Endothelial cell of umbilical vein (primary cell): Measurements from ENCODE around the gene HADHB. TPM values are rescaled to one million over a fixed set of nuclear protein-coding genes. Genes with fewer than 3 reads are reported as not detected.
"Not testable (repeated sequence)": the region's sequence is repeated elsewhere in the genome, so short reads cannot be mapped to it uniquely, and the experiment has no call there.

Experiments
- BruUV-seq: library from RNA; stranded (reverse); fragments of 400-500 nt; replicated peaks from 2 replicates; lab custom pipeline; 2021; lab: Mats Ljungman, UMichigan
- CTCF ChIA-PET: fragments of 300-600, 350-600 bp; sonication (Branson Sonifier 250); formaldehyde crosslinking; loops from one replicate; lab custom pipeline; 2021; ENCODE audit warnings: antibody characterized with exemption, inconsistent platforms; lab: Charles Lee
- POLR2A ChIA-PET: fragments of 300-600, 350-600 bp; sonication (Branson Sonifier 250); formaldehyde crosslinking; loops from one replicate; lab custom pipeline; 2021; ENCODE audit warnings: antibody characterized with exemption, inconsistent platforms; lab: Charles Lee
- DNase-seq: peaks from one replicate; pipeline ENCODE4 v3.0.0-alpha.2; 2011; ENCODE audit warnings: low read depth, low spot score
- FAIRE-seq: peaks from 2 replicates; lab custom pipeline; 2011; peaks lifted over from hg19 to GRCh38; lab: Jason Lieb, UNC
- H2AFZ ChIP-seq: 2 replicates; pipeline ENCODE4 v1.6.0; 2012; ENCODE audit warnings: low read depth, low read length, control low read depth, inconsistent platforms
- H3K27ac ChIP-seq: 2 replicates; pipeline ENCODE4 v1.5.1; 2011; ENCODE audit warnings: low read depth, mild to moderate bottlenecking, control low read depth, low read length, moderate library complexity; ENCODE audit not compliant: insufficient read depth
- H3K27me3 ChIP-seq, 2 experiments: 2 replicates each; pipeline versions ENCODE4 v1.6.0 to v1.6.1; 2011; ENCODE audit warnings: low read length in 2 of 2, mixed read lengths in 1 of 2; ENCODE audit not compliant: control insufficient read depth in 2 of 2, insufficient read depth in 2 of 2
- H3K36me3 ChIP-seq, 2 experiments: 2 replicates in 1 of 2; 3 replicates in 1 of 2; pipeline ENCODE4 v1.5.1; 2011; ENCODE audit warnings: low read length in 2 of 2, mild to moderate bottlenecking in 1 of 2, moderate library complexity in 1 of 2; ENCODE audit not compliant: control insufficient read depth in 2 of 2, insufficient read depth in 2 of 2; ENCODE audit errors: extremely low read depth in 1 of 2
- H3K4me1 ChIP-seq: 3 replicates; pipeline ENCODE4 v1.5.1; 2011; ENCODE audit warnings: mild to moderate bottlenecking, low read length; ENCODE audit not compliant: control insufficient read depth, insufficient read depth; ENCODE audit errors: extremely low read depth
- H3K4me2 ChIP-seq: 2 replicates; pipeline ENCODE4 v1.6.1; 2011; ENCODE audit warnings: low read length, control low read depth, mixed read lengths; ENCODE audit not compliant: insufficient read depth
- H3K4me3 ChIP-seq, 3 experiments: fragments of 200-600 bp in 1 of 3; sonication (generic), shearing (Covaris generic) in 1 of 3; replicated peaks in 1 of 3; 2 replicates each; pipeline ENCODE4 v1.5.1; 2011 to 2016; ENCODE audit warnings: control low read depth in 3 of 3, low read length in 3 of 3, mild to moderate bottlenecking in 2 of 3, inconsistent platforms in 1 of 3, low read depth in 1 of 3, moderate library complexity in 1 of 3; ENCODE audit not compliant: insufficient read depth in 1 of 3
- H3K79me2 ChIP-seq: 2 replicates; pipeline ENCODE4 v1.6.0; 2012; ENCODE audit warnings: low read length, inconsistent platforms; ENCODE audit not compliant: control insufficient read depth, insufficient read depth
- H3K9ac ChIP-seq: replicated peaks from 2 replicates; pipeline ENCODE3; 2011; ENCODE audit warnings: low read length, control low read depth; ENCODE audit not compliant: insufficient read depth; ENCODE audit errors: extremely low read depth
- H3K9me1 ChIP-seq: replicated peaks from 3 replicates; pipeline ENCODE4 v1.6.0; 2011; ENCODE audit warnings: mild to moderate bottlenecking, low read length; ENCODE audit not compliant: control insufficient read depth, insufficient read depth; ENCODE audit errors: extremely low read depth
- H3K9me3 ChIP-seq: replicated peaks from 2 replicates; pipeline ENCODE4 v1.5.1; 2012; ENCODE audit warnings: low read length, inconsistent platforms; ENCODE audit not compliant: control insufficient read depth, insufficient read depth
- H4K20me1 ChIP-seq: replicated peaks from 2 replicates; pipeline ENCODE3; 2011; ENCODE audit warnings: mild to moderate bottlenecking, low read length; ENCODE audit not compliant: control insufficient read depth, insufficient read depth; ENCODE audit errors: extremely low read depth
- EZH2 ChIP-seq: IDR thresholded peaks from 2 replicates; pipeline ENCODE4 v1.6.1; 2012; ENCODE audit warnings: borderline replicate concordance, low read depth, mild to moderate bottlenecking, moderate library complexity, low read length, inconsistent platforms; ENCODE audit not compliant: severe bottlenecking
- FOS ChIP-seq: IDR thresholded peaks from 2 replicates; pipeline ENCODE4 v1.6.1; 2011; ENCODE audit warnings: mild to moderate bottlenecking, low read length, moderate library complexity, borderline replicate concordance; ENCODE audit not compliant: insufficient read depth
- GATA2 ChIP-seq: IDR thresholded peaks from 2 replicates; pipeline ENCODE4 v1.7.0; 2011; ENCODE audit warnings: low read depth, mild to moderate bottlenecking, moderate library complexity, mixed read lengths, low read length; ENCODE audit not compliant: insufficient read length, insufficient read depth
- JUN ChIP-seq: IDR thresholded peaks from 2 replicates; pipeline ENCODE4 v1.6.1; 2011; ENCODE audit warnings: borderline replicate concordance, low read depth; ENCODE audit not compliant: insufficient read length, insufficient read depth
- MAX ChIP-seq: IDR thresholded peaks from 2 replicates; pipeline ENCODE4 v1.6.1; 2011; ENCODE audit not compliant: insufficient read depth, insufficient read length
- MYC ChIP-seq: IDR thresholded peaks from one replicate; pipeline ENCODE4 v1.6.1; 2011; ENCODE audit warnings: mild to moderate bottlenecking, low read depth, low read length
- POLR2A ChIP-seq: IDR thresholded peaks from 2 replicates; pipeline ENCODE4 v1.6.1; 2012; ENCODE audit warnings: low read depth, mild to moderate bottlenecking, control low read depth, low read length
- POLR2AphosphoS5 ChIP-seq: IDR thresholded peaks from 2 replicates; pipeline ENCODE4 v1.6.1; 2012; ENCODE audit warnings: low read depth, mild to moderate bottlenecking, control low read depth, low read length, moderate library complexity; ENCODE audit not compliant: insufficient read depth
- dilution Hi-C: fragments of 300-500 bp; cut with MboI; formaldehyde crosslinking; loops from one replicate; pipeline ENCODE4 v1.15.0; 2019; ENCODE audit warnings: low sequenced_read_pairs; ENCODE audit not compliant: extremely low pct_ligation_motif_present
- intact Hi-C: fragments of 100-400 bp; cut with micrococcal nuclease; formaldehyde crosslinking; loops from one replicate; pipeline ENCODE4 v1.10.0; 2022
- polyA plus RNA-seq, 4 experiments: library from polyadenylated mRNA; depleted of rRNA in 3 of 4; stranded (reverse) in 3 of 4; unstranded in 1 of 4; fragments of >200 nt; gene quantifications; 2 replicates each; pipeline versions ENCODE4 v1.2.1 to v1.2.3, GENCODE V29; 2011 to 2012; ENCODE audit warnings: missing spikeins in 1 of 4
- total RNA-seq: library from RNA; stranded (reverse); gene quantifications from 2 replicates; pipeline ENCODE4 v1.2.3, GENCODE V29; 2021
- TF ChIP-seq, protein P1 (sequence below), 2 donors: IDR thresholded peaks; 1 replicate in 1 of 2; 2 replicates in 1 of 2; pipeline ENCODE4 v1.5.1; 2011; ENCODE audit warnings: low read length in 2 of 2, mild to moderate bottlenecking in 2 of 2, moderate library complexity in 2 of 2, control low read depth in 1 of 2, inconsistent platforms in 1 of 2, low read depth in 1 of 2; ENCODE audit not compliant: insufficient read depth in 1 of 2; ENCODE audit errors: extremely low read depth in 1 of 2

Gene HADHB
- total and polyA plus RNA-seq, 2 donors (not counting 3 experiments of a cell fraction or from before 2014, with no cell fraction given), result 92.9 to 100 TPM

- Histone ChIP-seq H3K9me3 (no peaks in the 10 kb centered on the region), H3K36me3 (no peaks in the 10 kb centered on the region), H3K4me1 (no peaks in the 10 kb centered on the region), H3K27me3 (peaks cover 0 to 7% of the 10 kb centered on the region in 2 experiments), H2AFZ (no peak overlapping the region), H3K4me3 (no peak overlapping the region), H3K27ac (no peak overlapping the region), H3K9me1 (no peaks in the 10 kb centered on the region), H4K20me1 (no peaks in the 10 kb centered on the region), H3K79me2 (no peaks in the 10 kb centered on the region), H3K4me2 (no peak overlapping the region), H3K9ac (no peak overlapping the region)
- BruUV-seq, result no TSS peak
- ChIA-PET CTCF (interaction anchor here (1.6 kb wide), 2 partner anchors 10 to 150 kb away, joined by 3 to 6 read pairs; no protein-coding TSS in a partner anchor), POLR2A (no interaction called here)
- dilution Hi-C loops, result no loop called here
- FAIRE-seq (no peak), DNase-seq (no peak)
- no peak for TF ChIP-seq POLR2A
- no peak for TF ChIP-seq FOS
- TF ChIP-seq MAX, result no peak
- TF ChIP-seq GATA2, result no peak
- no peak for TF ChIP-seq EZH2
- no peak for TF ChIP-seq JUN
- TF ChIP-seq MYC, result no peak
- no peak for TF ChIP-seq POLR2AphosphoS5
- TF ChIP-seq, protein P1, sequence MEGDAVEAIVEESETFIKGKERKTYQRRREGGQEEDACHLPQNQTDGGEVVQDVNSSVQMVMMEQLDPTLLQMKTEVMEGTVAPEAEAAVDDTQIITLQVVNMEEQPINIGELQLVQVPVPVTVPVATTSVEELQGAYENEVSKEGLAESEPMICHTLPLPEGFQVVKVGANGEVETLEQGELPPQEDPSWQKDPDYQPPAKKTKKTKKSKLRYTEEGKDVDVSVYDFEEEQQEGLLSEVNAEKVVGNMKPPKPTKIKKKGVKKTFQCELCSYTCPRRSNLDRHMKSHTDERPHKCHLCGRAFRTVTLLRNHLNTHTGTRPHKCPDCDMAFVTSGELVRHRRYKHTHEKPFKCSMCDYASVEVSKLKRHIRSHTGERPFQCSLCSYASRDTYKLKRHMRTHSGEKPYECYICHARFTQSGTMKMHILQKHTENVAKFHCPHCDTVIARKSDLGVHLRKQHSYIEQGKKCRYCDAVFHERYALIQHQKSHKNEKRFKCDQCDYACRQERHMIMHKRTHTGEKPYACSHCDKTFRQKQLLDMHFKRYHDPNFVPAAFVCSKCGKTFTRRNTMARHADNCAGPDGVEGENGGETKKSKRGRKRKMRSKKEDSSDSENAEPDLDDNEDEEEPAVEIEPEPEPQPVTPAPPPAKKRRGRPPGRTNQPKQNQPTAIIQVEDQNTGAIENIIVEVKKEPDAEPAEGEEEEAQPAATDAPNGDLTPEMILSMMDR (IDR thresholded peaks at IDR 0.05; ENCODE audit: extremely low read depth in 1 of 2, insufficient read depth in 1 of 2, low read depth in 1 of 2, low read length in 2 of 2), result no peak
- intact Hi-C loops, result no loop called here
Measured at GRCh38 chr2:26318950-26319349, 74.2 kb downstream of the HADHB start.

GRCh38 chr2:26324479-26324878 is 79.7 kb downstream of the HADHB start:
- H3K36me3 ChIP-seq, H3K79me2 ChIP-seq, H3K4me3 ChIP-seq, H3K4me2 ChIP-seq, DNase-seq, H2AFZ ChIP-seq, FAIRE-seq, H4K20me1 ChIP-seq, H3K9me1 ChIP-seq, POLR2A ChIA-PET, H3K9me3 ChIP-seq, H3K27ac ChIP-seq, dilution Hi-C loops, BruUV-seq, intact Hi-C loops, H3K9ac ChIP-seq, CTCF ChIA-PET, H3K4me1 ChIP-seq, H3K27me3 ChIP-seq: not testable (repeated sequence)
